HepG2 (cell line): ENCODE data around the gene ANAPC1.
"Not testable (repeated sequence)": the region's sequence is repeated elsewhere in the genome, so short reads cannot be mapped to it uniquely, and the experiment has no call there.

Source experiments
- KDM5A ChIP-seq: fragments of 200-600 bp; sonication (generic); IDR thresholded peaks from 2 replicates; pipeline ENCODE4 v1.7.0; 2018; ENCODE audit warnings: antibody characterized with exemption, mild to moderate bottlenecking, low read length, borderline replicate concordance
- TBX2 ChIP-seq: sonication (generic); formaldehyde crosslinking; IDR thresholded peaks from 2 replicates; pipeline ENCODE4 v1.5.0; 2020; ENCODE audit warnings: missing genetic modification reagents, mild to moderate bottlenecking, borderline replicate concordance
- ZNF333 ChIP-seq: sonication (generic); formaldehyde crosslinking; IDR thresholded peaks from 2 replicates; pipeline ENCODE4 v1.4.0; 2020; ENCODE audit warnings: mild to moderate bottlenecking, missing genetic modification reagents, borderline replicate concordance
- ZNF556 ChIP-seq: sonication (generic); formaldehyde crosslinking; IDR thresholded peaks from 2 replicates; pipeline ENCODE4 v1.4.0; 2020; ENCODE audit warnings: mild to moderate bottlenecking, missing genetic modification reagents, borderline replicate concordance
- TF ChIP-seq, protein P1 (sequence below): sonication (generic); formaldehyde crosslinking; IDR thresholded peaks from 2 replicates; pipeline ENCODE4 v1.5.0; 2020; ENCODE audit warnings: mild to moderate bottlenecking, missing genetic modification reagents, moderate library complexity
- TF ChIP-seq, protein P2 (sequence below): sonication (generic); formaldehyde crosslinking; IDR thresholded peaks from 2 replicates; pipeline ENCODE4 v1.4.0; 2020; ENCODE audit warnings: mild to moderate bottlenecking, missing genetic modification reagents
- TF ChIP-seq, protein P3 (sequence below): sonication (generic); formaldehyde crosslinking; IDR thresholded peaks from 2 replicates; pipeline ENCODE4 v1.8.1; 2023; ENCODE audit warnings: mild to moderate bottlenecking, missing genetic modification reagents

DNA sequence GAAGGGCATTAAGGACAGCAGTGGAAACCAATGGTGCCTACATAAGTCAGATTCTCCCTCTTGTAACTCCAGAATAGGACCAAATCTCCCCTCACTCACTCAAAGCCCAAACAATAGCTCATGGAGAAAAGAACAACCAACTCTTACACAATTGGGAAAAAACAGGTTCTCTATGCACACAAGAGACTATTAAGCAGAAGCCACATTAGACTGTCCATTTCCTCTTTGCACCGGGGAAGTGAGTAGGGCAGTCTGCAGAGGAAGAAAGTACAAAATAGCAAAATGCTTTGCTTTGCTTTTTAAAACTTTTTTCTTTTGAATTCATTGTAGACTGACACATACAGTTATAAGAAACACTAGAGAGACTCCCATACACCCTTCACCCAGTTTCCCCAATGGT is 133.4 kb downstream of the ANAPC1 start:
- not testable (repeated sequence) for TF ChIP-seq KDM5A, TBX2, ZNF556, ZNF333
- TF ChIP-seq, protein P1, sequence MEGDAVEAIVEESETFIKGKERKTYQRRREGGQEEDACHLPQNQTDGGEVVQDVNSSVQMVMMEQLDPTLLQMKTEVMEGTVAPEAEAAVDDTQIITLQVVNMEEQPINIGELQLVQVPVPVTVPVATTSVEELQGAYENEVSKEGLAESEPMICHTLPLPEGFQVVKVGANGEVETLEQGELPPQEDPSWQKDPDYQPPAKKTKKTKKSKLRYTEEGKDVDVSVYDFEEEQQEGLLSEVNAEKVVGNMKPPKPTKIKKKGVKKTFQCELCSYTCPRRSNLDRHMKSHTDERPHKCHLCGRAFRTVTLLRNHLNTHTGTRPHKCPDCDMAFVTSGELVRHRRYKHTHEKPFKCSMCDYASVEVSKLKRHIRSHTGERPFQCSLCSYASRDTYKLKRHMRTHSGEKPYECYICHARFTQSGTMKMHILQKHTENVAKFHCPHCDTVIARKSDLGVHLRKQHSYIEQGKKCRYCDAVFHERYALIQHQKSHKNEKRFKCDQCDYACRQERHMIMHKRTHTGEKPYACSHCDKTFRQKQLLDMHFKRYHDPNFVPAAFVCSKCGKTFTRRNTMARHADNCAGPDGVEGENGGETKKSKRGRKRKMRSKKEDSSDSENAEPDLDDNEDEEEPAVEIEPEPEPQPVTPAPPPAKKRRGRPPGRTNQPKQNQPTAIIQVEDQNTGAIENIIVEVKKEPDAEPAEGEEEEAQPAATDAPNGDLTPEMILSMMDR (CRISPR knock-in tag), result not testable (repeated sequence)
- TF ChIP-seq, protein P2, sequence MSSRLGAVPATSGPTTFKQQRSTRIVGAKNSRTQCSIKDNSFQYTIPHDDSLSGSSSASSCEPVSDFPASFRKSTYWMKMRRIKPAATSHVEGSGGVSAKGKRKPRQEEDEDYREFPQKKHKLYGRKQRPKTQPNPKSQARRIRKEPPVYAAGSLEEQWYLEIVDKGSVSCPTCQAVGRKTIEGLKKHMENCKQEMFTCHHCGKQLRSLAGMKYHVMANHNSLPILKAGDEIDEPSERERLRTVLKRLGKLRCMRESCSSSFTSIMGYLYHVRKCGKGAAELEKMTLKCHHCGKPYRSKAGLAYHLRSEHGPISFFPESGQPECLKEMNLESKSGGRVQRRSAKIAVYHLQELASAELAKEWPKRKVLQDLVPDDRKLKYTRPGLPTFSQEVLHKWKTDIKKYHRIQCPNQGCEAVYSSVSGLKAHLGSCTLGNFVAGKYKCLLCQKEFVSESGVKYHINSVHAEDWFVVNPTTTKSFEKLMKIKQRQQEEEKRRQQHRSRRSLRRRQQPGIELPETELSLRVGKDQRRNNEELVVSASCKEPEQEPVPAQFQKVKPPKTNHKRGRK (CRISPR knock-in tag), result not testable (repeated sequence)
- TF ChIP-seq, protein P3, sequence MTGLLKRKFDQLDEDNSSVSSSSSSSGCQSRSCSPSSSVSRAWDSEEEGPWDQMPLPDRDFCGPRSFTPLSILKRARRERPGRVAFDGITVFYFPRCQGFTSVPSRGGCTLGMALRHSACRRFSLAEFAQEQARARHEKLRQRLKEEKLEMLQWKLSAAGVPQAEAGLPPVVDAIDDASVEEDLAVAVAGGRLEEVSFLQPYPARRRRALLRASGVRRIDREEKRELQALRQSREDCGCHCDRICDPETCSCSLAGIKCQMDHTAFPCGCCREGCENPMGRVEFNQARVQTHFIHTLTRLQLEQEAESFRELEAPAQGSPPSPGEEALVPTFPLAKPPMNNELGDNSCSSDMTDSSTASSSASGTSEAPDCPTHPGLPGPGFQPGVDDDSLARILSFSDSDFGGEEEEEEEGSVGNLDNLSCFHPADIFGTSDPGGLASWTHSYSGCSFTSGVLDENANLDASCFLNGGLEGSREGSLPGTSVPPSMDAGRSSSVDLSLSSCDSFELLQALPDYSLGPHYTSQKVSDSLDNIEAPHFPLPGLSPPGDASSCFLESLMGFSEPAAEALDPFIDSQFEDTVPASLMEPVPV (CRISPR knock-in tag), result not testable (repeated sequence)
